NCI-H510A (cell line): Measurements from ENCODE around the gene PINK1.

Source experiments
- DNase-seq: peaks from one replicate; lab custom pipeline; 2025; lab: John Stamatoyannopoulos, UW

Gene PINK1

GRCh38 chr1:20681999-20682398 lies 48.7 kb downstream of the PINK1 start:
- no peak for DNase-seq

DNA sequence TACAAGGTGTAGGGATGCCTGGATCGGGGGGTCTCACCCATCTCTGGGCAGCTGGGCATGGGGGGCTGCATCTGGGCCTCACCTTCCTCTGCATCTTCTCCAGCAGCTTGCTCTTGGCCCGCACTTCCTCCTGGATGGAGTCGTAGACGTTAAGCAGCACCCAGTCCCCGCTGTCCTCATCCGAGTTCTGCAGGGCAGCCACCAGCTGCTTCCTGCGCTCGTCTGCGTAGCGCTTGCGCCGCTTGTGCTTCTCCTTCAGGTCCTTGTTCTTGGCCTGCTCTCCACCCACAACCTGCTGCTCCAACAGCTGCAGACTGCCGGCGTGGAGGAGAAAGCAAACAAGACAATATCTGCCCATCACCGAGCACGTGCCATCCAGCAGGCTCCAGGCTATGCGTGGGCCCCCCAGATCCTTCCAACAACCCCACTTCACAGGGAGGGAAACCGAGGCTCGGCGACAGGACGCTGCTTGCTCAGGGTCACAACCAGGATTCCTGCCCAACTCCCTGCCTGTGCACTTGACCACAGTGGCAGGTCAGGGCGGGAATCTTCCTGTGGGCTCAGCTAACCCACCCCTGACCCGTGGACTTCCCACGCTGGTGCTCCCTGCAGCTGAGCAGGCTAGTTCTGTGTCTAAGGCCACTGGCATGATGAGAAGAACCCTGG lies 49.4 kb downstream of the PINK1 start:
- DNase-seq, result peak; percentile 85

GRCh38 chr1:20683614-20684013 lies 50.4 kb downstream of the PINK1 start:
- no peak for DNase-seq

GRCh38 chr1:20684050-20684620 lies 50.9 kb downstream of the PINK1 start:
- no peak for DNase-seq

DNA sequence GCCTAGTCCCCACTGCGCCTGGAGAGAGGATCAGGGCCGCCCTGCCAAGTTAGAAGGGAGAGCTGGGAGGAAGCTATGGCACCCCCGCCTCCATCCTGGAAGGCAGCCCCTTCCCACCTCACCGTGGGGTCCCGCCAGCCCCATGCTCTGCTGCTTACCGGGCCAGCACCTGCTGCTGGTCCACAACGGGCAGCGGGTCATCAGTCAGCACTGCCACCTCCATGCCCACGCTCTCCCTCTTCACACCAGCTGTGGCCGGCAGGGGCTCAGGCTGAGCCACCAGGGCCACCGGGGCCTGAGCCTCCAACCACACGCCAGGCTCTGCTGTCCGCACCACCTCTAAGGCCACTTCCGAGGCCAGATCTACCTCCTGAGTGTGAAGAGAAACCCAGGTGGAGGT lies 51.4 kb downstream of the PINK1 start:
- DNase-seq, result no peak

GRCh38 chr1:20685099-20685662 lies 51.9 kb downstream of the PINK1 start:
- no peak for DNase-seq

- DNase-seq, result no peak
Measured at GRCh38 chr1:20685741-20686140, 52.5 kb downstream of the PINK1 start.

DNA sequence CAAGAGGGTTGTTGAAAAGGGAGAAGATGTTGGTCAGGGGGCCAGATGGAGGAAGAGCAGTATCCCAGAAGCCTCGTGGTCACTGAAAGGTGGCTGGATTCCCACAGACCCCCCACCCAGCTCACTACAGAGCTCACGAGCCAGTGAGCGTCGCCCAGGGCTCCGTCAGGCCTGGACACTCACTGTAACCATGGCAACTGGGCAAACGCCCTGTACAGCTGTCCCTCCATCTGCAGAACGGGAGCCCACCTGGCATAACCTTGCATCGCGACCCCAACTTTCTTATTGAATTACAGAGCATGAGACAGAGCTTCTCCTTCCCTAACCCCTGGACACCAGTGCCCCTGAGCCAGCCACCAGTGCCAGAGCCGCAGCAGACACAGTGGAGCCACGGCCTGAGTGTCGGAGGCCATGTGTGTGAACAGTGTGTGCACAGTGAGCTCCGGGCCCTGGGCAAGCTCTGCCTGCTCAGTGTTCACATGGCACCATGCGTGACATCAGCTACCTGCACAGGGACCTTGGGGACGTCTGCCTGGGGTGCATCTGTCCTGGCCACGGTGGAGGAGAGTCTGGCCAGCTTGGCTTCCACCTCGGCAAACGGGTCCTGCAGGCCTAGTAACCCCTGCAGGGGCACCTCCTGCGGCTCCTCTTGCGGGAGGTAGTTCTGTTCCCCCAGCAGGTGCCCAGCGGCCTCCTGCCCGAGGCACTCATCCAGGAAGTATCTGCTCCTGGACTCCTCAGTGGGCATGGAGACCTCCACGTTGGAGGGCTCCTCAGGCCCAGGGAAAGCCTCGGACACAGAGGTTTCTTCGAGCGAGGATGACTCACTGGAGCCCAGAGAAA lies 53.8 kb downstream of the PINK1 start:
- DNase-seq, result no peak

GRCh38 chr1:20689645-20690056 lies 56.4 kb downstream of the PINK1 start:
- DNase-seq, result no peak

GRCh38 chr1:20691872-20692271 lies 58.6 kb downstream of the PINK1 start:
- DNase-seq, result no peak

DNA sequence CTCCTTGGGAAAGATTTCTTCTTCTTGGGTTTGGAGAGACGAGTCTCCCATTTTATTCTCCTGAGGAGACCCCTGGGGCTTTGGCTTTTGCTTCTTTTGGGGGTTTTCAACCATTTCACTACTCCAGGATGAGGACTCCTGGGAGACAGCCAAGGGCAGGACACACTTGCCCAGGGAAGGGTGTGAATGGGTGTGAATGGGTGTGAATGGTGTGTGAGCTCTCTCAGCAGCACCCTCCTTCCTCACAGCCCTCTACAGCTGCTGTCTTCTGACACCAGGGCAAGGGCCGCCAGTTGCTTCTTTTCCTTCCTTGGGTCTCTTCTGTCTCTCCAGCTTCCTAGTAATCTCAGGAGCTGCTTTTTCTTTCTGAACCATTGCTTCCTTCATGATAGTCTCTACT lies 60.4 kb downstream of the PINK1 start:
- DNase-seq, result no peak

DNA sequence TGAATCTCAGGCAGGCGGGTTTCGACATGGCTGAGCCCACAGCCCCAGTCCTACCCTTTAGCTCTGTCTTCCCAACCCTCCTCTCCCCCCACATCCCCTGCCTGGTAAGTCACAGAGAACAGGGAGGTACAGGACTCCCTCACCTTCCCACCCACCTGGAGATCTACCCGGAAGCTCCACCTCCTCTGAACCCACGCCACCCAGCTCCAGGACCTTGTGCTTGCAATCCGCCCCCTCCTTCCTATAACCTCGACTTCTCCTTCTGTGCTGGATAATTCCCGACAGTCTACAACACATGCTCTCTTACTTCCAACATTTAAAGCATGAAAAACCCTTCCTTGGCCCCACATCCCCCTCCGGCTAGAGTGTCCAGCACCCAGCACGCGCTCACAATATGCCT lies 62.3 kb downstream of the PINK1 start:
- DNase-seq, result no peak

DNA sequence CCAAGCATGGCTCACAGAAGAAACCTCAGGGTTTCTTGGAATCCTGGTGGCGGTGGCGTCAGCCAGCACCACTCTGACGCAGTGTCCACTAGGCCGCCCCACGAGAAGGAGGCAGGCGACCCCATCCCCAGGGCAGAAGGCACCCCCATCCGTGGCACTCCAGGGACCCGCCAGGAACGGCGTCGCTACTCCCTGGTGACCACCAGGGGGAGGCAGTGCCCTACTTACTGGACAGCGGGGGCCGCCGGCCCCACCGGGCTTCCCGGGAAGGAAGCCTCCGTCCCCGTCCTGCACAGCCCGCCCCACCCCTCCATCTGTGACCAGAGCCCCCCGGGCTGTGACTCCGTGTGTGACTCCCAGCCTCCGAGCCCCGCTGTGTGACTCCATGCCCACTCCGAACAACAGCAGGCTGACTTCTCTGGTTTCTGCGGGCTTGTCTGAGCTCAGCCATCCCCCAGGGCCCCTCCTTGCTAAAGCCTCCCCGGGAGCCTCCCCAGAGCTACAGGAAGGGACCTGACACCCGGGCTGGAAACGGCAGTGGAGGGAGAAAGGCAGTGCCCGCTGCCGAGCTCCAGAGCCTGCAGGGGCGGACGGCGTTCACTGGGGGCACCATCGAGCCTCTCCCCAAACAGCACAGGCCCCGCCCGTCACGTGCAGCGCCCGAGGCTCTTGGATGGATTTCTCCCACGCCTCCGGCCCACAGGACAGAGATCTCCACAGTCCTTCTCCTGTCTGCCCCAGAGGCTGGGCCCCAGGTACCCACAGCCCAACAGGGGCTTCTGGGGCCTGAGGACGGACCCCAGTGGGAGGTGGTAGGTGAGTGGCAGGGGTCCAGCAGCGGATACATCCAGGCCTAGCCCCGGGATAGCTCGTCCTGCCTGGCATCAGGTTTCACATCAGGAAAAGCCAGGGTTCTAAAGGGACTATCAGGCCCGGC lies 63.4 kb downstream of the PINK1 start:
- peak; percentile 98 for DNase-seq

- no peak for DNase-seq
Measured at GRCh38 chr1:20697563-20697962, 64.3 kb downstream of the PINK1 start.

DNA sequence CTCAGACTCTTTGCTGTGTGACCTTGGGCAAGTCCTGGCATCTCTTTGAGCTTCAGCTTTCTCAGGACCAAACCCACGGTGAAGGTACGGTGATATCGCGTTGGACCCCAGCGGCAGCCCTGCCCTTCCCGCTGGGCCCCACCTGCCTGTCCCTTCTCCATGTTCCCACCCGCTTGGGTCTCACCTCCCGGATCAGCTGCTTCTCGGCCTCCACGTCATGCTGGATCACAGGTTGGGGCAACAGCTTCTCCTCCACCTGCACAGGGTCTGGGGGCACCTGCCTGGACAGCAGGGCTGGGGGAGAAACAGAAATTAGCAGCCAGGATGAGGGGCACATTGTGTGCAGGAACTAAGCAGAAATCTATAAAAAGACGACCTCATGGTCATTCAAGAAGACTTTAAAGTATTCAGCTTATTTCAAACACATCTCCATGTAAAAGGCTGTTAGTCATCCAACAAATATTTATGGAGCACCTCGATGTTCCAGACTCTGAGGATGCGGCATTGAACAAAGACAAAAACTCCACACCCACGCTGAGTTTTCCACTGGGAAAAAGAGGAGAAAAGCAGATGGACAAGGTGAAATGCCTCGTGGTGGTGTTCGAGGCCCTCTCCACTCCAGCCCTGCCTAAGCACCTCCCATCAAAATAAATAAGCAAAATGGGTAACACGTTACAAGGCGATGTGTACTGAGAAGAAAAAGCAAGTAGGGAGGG lies 65.1 kb downstream of the PINK1 start:
- DNase-seq, result no peak

- DNase-seq, result no peak
Measured at GRCh38 chr1:20699558-20699957, 66.3 kb downstream of the PINK1 start.

DNA sequence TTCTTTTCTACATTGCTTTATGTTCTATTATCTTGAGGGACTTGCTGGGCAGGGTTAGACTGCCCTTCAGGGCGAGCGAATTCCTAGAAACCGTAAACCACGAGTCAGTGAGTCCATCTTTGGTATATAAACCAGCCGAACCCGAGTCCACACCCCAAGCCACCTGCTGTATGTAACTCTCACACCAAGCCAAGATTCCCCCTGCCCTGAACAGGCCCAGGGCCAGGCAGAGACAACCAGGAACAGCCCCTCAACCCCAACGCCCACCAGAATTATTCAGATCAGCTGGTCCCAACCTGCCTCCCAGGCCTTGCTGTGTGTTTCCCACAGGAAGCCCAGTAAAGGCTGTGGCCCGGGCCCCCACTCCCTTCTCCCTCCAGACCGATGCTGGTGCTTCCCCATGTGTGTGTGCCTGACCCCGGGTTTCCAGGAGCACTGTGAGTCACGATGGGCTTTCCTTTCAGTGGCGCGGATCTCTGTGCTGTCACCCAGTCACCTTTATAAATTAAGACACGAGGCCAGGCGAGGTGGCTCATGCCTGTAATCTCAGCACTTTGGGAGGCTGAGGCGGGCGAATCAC lies 67.5 kb downstream of the PINK1 start:
- DNase-seq, result no peak
